GM19023 (cell line): ENCODE data around the gene GRK6.

Experiments used
- ATAC-seq: cut with Tn5 transposase; IDR thresholded peaks from one replicate; pipeline ENCODE4 v1.9.1; 2021; ENCODE audit warnings: mild to moderate bottlenecking, moderate library complexity; ENCODE audit not compliant: unreplicated experiment

GRK6 gene

GRCh38 chr5:177439518-177440053 lies 13.1 kb downstream of the GRK6 start:
- no peak for ATAC-seq

GRCh38 chr5:177440211-177440989 lies 13.9 kb downstream of the GRK6 start:
- ATAC-seq, result no peak

- no peak for ATAC-seq
Observed at GRCh38 chr5:177440990-177441780, 14.7 kb downstream of the GRK6 start.

GRCh38 chr5:177442066-177442826 lies 15.8 kb downstream of the GRK6 start:
- ATAC-seq, result no peak

- ATAC-seq, result no peak
Observed at GRCh38 chr5:177443144-177443983, 16.9 kb downstream of the GRK6 start.

- no peak for ATAC-seq
Observed at GRCh38 chr5:177444106-177445051, 17.9 kb downstream of the GRK6 start.

GRCh38 chr5:177445052-177445916 lies 18.8 kb downstream of the GRK6 start:
- no peak for ATAC-seq

- ATAC-seq, result no peak
Observed at GRCh38 chr5:177445917-177446199, 19.4 kb downstream of the GRK6 start.

GRCh38 chr5:177446200-177447065 lies 20.0 kb downstream of the GRK6 start, which contains the start of gene PRR7:
Gene PRR7, plus strand, starts transcription at chr5:177446814. Its CDS starts 8,254 bp downstream, at chr5:177455068.
- ATAC-seq, result peak; percentile 54

- peak; percentile 25 for ATAC-seq
Observed at GRCh38 chr5:177447066-177447610, 20.7 kb downstream of the GRK6 start.

- ATAC-seq, result no peak
Observed at GRCh38 chr5:177447611-177448243, 21.3 kb downstream of the GRK6 start.

- no peak for ATAC-seq
Observed at GRCh38 chr5:177448244-177448950, 21.9 kb downstream of the GRK6 start.

- ATAC-seq, result no peak
Observed at GRCh38 chr5:177449140-177450061, 22.9 kb downstream of the GRK6 start.

- ATAC-seq, result no peak
Observed at GRCh38 chr5:177450667-177451424, 24.4 kb downstream of the GRK6 start.
